Measurements from ENCODE around the gene MAJIN.
"Not testable (repeated sequence)": the region's sequence is repeated elsewhere in the genome, so short reads cannot be mapped to it uniquely, and the experiment has no call there.

MAJIN gene, protein sequence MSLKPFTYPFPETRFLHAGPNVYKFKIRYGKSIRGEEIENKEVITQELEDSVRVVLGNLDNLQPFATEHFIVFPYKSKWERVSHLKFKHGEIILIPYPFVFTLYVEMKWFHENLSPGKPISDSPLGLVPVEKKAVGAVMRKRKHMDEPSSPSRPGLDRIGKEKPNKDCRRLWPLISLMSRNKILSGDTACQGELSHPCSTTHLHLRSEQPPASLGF
- total RNA-seq = 0.04 to 0.31 reads per million in 2 donors

DNA sequence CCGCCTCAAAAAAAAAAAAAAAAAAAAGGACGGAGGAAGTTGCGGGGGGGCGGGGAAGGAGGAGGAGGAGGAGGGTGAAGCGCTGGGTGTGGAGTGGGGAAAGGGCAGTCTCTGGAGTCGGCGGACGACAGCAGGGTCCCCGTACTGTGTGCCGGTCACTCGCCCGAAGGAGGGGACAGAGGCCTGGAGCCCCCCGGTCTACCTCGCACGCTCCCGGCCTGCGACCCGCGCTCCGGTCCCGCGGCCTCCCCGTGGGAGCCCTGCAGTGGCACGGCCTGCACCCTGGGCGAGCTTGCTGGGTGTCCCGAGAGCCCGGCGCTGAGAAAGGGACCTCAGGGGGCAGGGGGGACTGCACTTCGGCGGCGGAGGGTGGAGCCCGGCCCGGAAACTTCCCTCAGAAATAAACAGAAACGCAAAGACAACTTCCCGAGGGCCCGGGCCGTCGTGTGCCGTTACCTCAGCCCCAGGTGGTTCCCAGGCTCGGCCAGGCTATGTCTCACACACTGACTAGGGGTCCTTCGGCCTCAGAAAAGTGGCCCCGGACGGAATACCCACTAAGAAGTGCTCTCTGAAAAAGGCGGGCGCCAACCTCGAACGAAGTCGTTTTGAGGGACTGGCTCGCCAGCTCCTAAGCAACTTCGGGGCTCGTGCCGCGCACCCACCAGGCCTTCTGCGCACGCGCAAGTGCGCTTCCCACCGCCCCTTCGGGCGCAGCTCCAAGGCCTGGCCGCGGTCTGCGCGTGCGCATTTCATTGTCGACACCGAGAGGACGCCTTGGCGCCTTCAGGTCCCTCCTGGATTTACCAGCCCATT lies at the start of gene MAJIN:
MAJIN (minus strand) TSS at position 688 of the 813 bp plus-strand sequence. CDS start 12,703 bp downstream, outside the sequence.
- DNase-seq = peak; percentile 73

GRCh38 chr11:65021509-65021908 lies 49.6 kb upstream of the MAJIN start:
- DNase-seq = no peak

- DNase-seq = no peak
Observed at GRCh38 chr11:65021003-65021402, 49.1 kb upstream of the MAJIN start.

DNA sequence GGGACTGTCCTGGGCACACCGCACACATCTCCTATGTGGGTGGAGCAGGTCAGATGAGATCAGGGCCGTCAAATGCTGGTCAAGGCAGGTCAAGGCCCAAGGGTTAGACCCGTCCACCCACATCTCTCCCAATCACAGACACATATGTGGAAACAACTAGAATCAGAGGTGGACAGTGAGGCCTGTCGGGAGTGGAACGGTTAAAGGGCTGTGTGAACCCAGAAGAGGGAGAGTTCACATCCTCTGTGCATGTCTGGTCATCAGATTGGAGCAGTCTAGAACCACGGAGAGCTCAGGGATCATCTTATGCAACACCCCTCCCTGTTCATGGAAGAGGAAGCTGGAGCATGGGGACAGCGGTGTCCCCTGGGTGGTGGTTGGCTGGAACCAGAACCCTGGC lies 47.9 kb upstream of the MAJIN start:
- no peak for DNase-seq

DNA sequence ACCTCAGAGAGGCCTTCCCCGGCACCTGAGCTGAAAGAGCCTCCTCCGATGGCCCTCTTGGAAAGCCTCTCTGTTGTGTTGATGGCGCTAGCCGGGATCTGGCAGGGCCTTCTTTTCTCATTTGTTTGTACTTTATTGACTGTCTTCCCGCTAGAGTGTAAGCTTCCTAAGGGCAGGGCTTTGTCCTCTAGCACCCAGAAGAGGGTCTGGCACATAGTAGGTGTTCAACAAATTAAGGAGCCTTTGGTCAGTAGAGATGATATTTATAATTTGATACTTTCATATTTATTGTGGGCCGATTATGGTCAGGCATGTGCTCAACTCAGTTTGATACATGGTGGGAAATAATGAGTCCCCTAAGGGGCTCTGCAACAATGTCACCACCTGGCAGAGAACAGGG lies 46.0 kb upstream of the MAJIN start:
- no peak for DNase-seq

DNA sequence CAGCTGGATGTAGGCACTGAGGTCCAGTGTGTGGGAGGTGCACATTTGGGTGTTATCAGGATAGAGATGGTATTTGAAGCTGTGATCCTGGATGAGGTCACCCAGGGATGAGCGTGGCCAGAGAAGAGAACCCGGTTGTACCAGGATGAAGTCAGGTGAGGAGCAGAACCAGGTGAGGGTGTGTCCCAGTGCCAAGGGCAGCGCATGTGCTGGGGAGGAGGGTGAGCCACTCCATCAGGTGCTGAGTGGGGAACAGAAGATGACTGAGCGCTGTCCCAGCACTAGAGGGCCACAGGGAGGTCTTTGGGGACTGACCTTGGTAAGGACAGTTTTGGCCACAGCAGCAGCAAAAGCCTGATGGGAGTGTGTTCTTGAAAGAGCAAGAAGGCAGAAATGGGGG lies 44.8 kb upstream of the MAJIN start:
- DNase-seq = no peak

- DNase-seq = no peak
Observed at GRCh38 chr11:65014726-65015227, 42.9 kb upstream of the MAJIN start.

DNA sequence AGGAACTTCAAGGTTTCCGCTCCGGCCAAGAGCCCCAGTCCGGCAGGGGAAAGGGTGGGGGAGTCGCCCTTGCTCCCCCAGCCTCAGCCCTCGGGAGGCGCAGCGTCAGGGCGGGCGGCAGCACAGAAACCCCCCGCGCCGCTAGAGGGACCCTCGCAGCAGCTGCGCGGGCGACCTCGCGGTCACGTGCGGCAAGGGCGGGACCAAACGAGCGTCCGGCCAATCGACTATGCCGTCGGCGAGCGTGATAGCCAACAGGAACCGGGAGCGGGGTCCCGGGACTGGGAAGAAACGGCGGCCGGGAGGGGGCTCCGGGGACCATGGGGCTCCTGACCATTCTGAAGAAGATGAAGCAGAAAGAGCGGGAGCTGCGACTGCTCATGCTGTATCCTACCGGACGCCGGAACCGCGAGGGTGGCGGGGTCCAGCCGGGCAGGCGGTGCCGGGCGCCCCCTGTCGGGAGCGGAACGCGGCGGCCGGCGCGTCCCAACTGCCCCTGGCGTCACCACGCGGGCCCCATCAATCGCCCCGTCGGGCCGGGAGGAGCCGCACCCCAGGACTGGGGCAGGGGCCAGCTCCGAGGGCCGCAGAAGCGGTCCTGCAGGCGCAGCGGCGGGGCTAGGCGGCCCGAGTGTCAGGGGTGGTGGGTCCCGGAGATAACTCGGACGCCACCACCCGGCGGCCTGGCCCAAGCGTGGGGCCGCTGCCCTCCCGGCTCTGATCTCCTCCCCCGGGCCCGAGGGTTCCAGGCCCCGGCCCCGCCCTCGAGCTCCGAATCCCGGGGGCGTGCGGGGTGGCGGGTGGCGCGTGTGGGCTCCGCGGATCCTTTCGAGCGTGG lies 42.2 kb upstream of the MAJIN start, which contains the start of gene ARL2:
ARL2 (plus strand) TSS at position 273 of the 838 bp plus-strand sequence; CDS start at position 321, 48 bp downstream.
- peak; percentile 78 for DNase-seq

GRCh38 chr11:65013130-65013887 lies 41.4 kb upstream of the MAJIN start:
- DNase-seq = peak; percentile 68

- DNase-seq = no peak
Observed at GRCh38 chr11:65008873-65009272, 37.0 kb upstream of the MAJIN start.

DNA sequence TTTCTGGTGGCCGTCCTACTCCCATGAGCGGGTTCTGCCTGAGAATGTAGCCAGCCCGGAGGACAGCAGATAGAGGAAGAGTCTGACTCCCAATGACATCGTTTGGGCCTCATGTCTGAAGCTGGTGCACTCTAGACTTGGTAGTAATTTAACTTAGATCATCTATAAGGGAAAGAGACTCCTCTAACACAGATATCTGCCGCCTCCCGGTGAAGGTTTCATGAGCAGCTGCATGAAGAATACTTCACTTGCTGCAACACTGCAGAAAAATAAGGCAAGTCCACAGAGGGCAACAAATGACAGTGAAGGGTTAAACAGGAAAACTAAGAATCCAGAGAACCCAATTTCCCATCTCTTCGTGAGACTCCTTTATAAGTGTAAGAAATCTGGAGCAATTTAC lies 36.1 kb upstream of the MAJIN start:
- DNase-seq = no peak

DNA sequence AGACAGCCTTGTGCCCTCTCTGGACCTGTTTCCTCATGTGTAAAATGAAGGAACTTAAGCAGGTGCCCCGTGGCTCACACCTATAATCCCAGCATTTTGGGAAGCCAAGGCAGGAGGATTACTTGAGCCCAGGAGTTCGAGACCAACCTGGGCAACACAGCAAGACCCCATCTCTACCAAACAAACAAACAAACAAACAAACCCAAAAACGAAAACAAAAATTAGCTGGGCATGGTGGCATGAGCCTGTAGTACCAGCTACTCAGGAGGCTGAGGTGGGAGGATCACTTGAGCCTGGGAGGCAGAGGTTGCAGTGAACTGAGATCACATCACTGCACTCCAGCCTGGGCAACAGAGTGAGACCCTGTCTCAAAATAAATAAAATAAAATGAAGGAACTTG lies 32.1 kb upstream of the MAJIN start:
- not testable (repeated sequence) for DNase-seq

DNA sequence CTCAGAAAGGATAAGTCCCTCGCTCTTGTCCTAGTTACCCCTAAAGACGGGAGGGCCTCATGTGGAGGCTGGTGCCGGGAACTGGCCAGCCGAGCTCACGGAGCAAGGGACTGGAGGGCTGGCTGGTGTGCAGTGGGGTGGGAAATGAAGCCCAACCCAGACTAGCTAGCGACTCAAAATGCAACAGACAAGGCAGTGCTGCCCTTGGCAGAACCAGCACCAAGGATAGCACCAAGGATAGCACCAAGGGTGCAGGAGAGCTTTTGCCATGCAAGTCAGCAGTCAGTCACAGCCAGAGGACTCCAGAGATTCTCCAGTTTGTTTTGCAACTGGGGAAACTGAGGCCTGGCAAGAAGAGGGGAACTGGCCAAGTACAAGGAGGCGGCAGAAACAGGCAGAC lies 31.4 kb upstream of the MAJIN start:
- no peak for DNase-seq

- no peak for DNase-seq
Observed at GRCh38 chr11:65002706-65003105, 30.8 kb upstream of the MAJIN start.

DNA sequence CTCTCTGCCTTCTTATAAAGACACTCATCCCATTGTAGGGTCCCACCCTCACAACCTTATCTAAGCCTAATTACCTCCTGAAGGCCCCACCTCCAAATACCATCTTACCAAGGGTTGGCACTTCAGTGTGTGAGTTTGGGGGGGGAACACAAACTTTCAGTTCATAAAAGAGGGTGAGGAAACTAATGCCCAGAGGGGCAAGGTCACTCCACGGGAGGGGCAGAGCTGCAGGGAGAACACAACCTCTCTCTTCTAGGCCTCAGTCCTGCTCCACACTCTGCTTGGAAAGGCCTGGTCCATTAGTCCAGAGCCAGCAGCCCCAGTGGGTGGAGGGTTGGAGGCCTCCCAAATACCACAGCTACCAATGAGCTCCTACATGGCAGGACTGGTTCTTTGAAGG lies 27.6 kb upstream of the MAJIN start:
- no peak for DNase-seq

DNA sequence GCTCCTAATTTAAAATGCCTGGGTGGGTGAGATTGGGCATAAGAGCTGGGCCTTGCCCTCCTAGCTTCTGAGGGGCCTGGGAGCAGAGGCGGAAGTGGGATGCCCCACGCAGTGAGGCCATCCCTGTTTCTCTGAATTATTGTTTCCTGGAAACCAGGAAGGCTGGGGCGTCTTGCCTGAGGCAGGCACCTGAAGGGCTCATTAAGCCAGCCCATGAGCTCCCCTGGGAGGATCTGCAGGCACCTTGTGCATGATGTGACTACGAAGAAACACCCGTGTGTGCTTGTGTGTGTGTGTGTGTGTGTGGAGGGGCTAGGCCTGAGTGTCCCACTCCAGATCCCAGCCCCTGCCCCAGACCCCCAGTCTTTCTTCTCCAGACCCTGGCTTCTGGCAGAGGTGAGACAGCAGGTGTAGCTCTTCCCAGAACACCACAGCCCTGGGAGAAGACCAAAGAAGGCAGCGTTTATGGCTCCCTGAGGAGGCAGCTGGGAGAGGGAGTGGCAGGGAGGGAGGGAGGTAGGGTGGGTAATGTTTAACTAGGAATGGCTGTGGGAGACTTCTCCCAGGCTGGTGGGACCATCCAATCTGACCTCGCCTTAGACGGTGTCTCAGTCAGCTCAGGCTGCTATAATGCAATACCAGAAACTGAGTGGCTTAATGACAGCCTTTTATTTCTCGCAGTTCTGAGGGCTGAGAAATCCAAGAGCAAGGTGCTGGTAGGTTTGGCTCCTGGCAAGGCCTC lies 27.0 kb upstream of the MAJIN start:
- no peak for DNase-seq

DNA sequence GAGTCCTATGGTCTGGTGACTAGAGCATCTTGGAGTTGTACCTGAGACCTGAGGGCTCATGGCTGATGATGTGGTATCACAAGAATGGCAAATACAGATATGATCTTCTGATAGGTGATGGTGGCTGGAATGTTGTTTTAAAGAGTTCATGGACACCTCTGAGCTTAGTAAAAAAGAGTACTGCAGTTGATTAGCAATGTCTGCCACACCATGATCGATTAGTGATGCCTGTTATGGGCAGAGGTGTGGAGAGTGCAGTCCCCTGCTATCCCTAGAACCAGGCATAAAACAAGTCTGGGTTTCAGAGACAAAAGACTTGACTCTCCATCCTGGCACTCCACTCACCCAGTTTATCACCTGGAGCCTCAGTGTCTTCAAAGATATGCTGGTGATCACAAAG lies 26.2 kb upstream of the MAJIN start:
- DNase-seq = no peak

DNA sequence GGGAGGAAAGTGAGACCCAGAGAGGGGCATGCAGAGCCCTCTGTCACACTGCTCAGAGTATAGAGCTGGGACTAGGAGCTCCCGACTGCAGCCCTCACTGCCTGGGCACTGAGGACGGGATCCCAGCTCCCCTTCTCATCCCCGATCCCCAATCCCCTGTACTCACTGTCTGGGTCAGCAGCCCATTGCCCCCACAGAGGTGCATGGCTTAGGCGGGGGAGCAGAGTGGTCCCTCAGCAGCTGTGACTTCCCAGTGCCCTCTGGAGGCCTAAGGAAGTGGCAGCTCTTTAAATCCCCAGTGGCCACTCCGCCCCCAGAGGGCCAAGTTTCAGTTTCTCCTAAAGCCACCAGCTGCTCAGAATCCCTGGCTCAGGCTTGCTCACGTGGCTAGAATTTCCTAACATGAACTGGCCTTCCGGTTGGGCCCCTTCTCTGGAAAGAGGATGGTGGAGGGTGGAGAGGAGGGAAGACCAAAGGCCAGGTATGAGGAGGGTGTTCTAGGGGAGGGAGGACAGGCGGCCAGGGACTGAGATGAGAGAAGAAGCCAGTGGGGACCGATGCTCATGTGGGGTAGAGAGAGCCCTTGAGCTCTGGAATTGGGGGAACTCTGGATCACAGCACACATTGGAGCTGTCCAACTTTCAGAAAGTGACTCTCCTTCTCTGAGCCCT lies 24.9 kb upstream of the MAJIN start, which contains the start of gene BATF2:
BATF2 (minus strand) TSS at position 262 of the 671 bp plus-strand sequence; CDS start at position 205, 57 bp downstream.
- DNase-seq = no peak

GRCh38 chr11:64996327-64996709 lies 24.4 kb upstream of the MAJIN start:
- DNase-seq = no peak

GRCh38 chr11:64994318-64994717 lies 22.4 kb upstream of the MAJIN start:
- DNase-seq = no peak
